Naive thymus-derived CD8-positive, alpha-beta T cell (primary cell): Measurements from ENCODE around the gene HPD. TPM values are rescaled to one million over a fixed set of nuclear protein-coding genes. Genes with fewer than 3 reads are reported as not detected.

Experiments used
- ATAC-seq, 2 donors: fragments of 150-1000 bp; cut with Tn5 transposase in 1 of 2; sonication (Bioruptor Pico), chemical (Tn5 transposase) in 1 of 2; 1 replicate in 1 of 2; 2 replicates in 1 of 2; pipeline ENCODE4 v1.10.0; 2021; ENCODE audit warnings: mild to moderate bottlenecking in 2 of 2, moderate library complexity in 2 of 2
- POLR2A ChIA-PET: fragments of 350-600 bp; sonication (Branson Sonifier 250); formaldehyde crosslinking; loops from one replicate; lab custom pipeline; 2021; ENCODE audit warnings: antibody characterized with exemption; lab: Charles Lee
- DNase-seq, 10 donors: peaks; one replicate each; pipeline versions ENCODE4 v3.0.0 to v3.0.0-alpha.2; 2020 to 2022
- H3K27ac Mint-ChIP-seq, 10 donors: one replicate each; pipeline ENCODE4 v1.8.0; 2020 to 2022; ENCODE audit warnings: mild to moderate bottlenecking in 10 of 10, mixed read lengths in 10 of 10, moderate library complexity in 4 of 10, inconsistent platforms in 1 of 10
- H3K27me3 Mint-ChIP-seq, 5 donors: one replicate each; pipeline ENCODE4 v1.8.0; 2021 to 2022; ENCODE audit warnings: mixed read lengths in 5 of 5
- H3K36me3 Mint-ChIP-seq, 3 donors: one replicate each; pipeline ENCODE4 v1.8.0; 2020 to 2022; ENCODE audit warnings: mixed read lengths in 3 of 3, mild to moderate bottlenecking in 2 of 3, inconsistent platforms in 1 of 3
- H3K4me1 Mint-ChIP-seq, 4 donors: one replicate each; pipeline ENCODE4 v1.8.0; 2021 to 2022; ENCODE audit warnings: mixed read lengths in 4 of 4
- H3K4me3 Mint-ChIP-seq, 10 donors: one replicate each; pipeline ENCODE4 v1.8.0; 2020 to 2022; ENCODE audit warnings: mild to moderate bottlenecking in 10 of 10, mixed read lengths in 10 of 10, moderate library complexity in 6 of 10, inconsistent platforms in 1 of 10
- H3K9me3 Mint-ChIP-seq, 9 donors: one replicate each; pipeline ENCODE4 v1.8.0; 2020 to 2022; ENCODE audit warnings: mixed read lengths in 9 of 9, mild to moderate bottlenecking in 3 of 9, inconsistent platforms in 1 of 9, moderate library complexity in 1 of 9
- polyA plus RNA-seq, 3 donors: library from polyadenylated mRNA; unstranded; fragments of 300-500 nt; fragmentation: Illumina TruSeq; gene quantifications; one replicate each; pipeline ENCODE4 v1.2.3, GENCODE V29; 2021
- total RNA-seq, 8 experiments: library from RNA in 2 of 8; stranded (reverse) in 2 of 8; gene quantifications; one replicate each; pipeline ENCODE4 v1.2.3 and lab custom pipeline; 2021 to 2026

Gene HPD
- total and polyA plus RNA-seq, 5 experiments from 2014 or later = not detected

DNA sequence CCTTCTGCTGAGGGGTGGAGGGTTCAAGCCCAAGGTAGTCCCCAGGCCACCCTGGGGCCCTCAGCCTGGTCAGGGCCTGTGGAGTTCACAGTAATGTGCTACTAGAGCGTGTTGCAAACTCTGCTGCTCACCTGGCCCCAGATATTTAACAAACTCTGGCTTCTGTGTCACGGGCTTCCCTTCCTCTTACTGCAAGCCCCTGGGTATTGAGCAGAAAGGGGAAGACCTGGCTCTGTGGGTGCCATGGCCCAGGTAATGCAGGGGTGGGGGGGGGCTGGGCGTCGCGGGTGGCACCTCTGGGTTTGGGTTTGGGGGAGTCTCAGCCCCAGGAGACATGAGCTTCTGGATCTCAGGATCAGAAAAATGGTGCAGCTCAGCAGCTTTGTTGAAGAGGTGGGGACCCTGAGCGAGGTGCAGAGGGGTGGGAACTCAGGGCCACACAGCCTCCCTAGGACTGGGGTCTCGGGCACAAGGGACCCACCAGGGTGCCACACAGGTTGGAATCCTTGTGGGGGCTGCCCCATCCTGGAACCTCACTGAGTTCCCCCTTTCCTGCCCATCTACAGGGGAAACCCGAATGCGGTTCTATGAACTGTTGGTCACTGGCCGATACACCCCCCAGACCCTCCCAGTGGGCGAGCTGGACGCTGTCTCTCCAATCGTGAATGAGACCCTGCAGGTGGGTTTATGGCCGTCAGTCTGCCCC lies 50.9 kb downstream of the HPD start:
- H3K36me3 Mint-ChIP-seq = peaks cover 0 to 35% (median 12%) of the 10 kb centered on the region in 3 donors
- peak overlapping the region; percentile 55 to 100 (median 92) for H3K27ac Mint-ChIP-seq
- POLR2A ChIA-PET = interaction anchor here (0.6 to 37.3 kb wide), 5 partner anchors 19 to 584 kb away, joined by 3 to 2517 read pairs (median 3); partner anchors contain the start of genes RHOF and SETD1B
- H3K9me3 Mint-ChIP-seq = no peaks in the 10 kb centered on the region
- peak overlapping the region; percentile 92 to 100 (median 98) for H3K4me3 Mint-ChIP-seq
- DNase-seq = no peak
- peaks cover 19 to 63% (median 58%) of the 10 kb centered on the region in 4 donors for H3K4me1 Mint-ChIP-seq
- no peaks in the 10 kb centered on the region for H3K27me3 Mint-ChIP-seq
- no peak for ATAC-seq

DNA sequence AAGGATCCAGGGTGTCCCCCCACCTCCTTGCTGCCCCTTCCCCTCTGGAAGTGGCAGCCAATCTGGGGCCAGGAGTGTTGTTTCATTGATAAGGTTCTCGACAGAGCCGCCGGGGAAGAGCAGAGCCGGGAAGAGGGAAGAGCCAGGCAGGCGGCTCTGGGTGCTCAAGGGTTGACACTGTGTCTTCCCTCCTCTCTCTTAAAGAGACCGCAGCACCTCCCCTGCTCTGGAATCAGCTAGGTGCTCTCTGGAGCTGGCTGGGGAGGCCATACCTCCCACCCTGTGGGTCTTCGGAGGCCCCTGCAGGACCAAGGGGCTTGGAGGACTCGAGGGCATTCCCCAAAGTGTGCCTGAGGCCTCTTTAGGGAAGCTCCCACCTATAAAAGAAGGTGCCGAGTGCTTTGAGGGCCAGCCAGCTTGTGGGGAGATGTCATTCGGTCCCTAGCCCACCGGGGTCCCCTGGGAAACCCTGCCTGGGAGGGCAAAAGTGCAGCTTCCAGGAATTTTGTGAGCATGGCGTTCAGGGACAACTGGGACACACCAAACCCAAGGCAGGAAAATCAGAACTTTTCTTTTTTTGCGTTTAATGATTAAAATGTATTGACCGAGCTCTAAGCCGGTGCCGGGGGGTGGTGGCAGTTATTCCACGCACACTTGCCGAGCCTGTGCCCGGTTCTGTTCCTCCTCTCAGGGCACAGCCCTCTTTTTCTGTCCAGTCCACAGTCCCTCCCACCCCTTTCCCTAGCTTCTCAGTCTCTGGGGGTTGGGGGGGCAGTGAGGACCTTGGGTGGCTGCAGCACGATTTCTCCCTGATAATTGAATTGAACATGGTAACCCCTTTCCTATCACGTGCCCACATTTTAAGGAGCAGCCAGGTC lies 51.9 kb downstream of the HPD start:
- Mint-ChIP-seq H3K4me1 (peaks cover 21 to 59% (median 54%) of the 10 kb centered on the region in 4 donors), H3K27ac (peak overlapping the region; percentile 89 to 100 (median 97)), H3K9me3 (no peaks in the 10 kb centered on the region), H3K4me3 (peak overlapping the region; percentile 92 to 100 (median 98)), H3K27me3 (no peaks in the 10 kb centered on the region), H3K36me3 (peaks cover under 1 to 38% (median 12%) of the 10 kb centered on the region in 3 donors)
- no peak for DNase-seq
- POLR2A ChIA-PET = interaction anchor here (0.5 to 37.3 kb wide), 16 partner anchors 8 to 1651 kb away, joined by 3 to 2517 read pairs (median 5); partner anchors contain the start of genes PSMD9, RHOF, SETD1B and SNRNP35
- no peak for ATAC-seq

DNA sequence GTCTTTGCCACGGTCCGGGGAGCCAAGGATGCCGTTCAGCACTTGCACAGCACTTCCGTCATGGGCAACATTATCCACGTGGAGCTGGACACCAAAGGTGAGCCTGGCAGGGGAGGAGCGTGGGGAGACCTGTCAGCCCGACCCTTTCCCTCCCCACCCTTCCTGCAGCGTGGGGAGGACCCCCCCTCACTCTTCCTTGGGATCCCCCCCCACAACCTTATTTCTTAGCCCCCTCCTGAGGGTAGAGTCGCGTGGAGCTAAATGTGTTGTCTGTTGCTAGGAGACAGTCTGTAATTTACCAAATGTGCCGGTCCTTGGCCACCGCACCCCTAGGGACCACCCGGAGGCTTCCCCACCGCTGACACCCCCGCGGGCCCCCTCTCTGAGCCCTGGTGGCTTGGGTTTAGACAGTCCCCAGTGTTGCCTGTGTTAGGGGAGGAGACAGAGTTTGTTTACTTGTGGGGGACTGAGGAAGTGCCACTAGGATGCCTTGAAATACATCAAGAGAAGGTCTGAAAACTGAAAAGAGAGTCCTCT lies 52.6 kb downstream of the HPD start:
- peaks cover 5 to 40% (median 12%) of the 10 kb centered on the region in 3 donors for H3K36me3 Mint-ChIP-seq
- DNase-seq (peak in 7 of 10 donors; percentile 42 to 84 (median 68)), ATAC-seq (peak; percentile 25 to 29)
- H3K4me3 Mint-ChIP-seq = peak overlapping the region; percentile 92 to 100 (median 98)
- POLR2A ChIA-PET = interaction anchor here (0.6 to 37.3 kb wide), 10 partner anchors 9 to 175 kb away, joined by 3 to 2517 read pairs (median 6); partner anchors contain the start of genes PSMD9, RHOF and SETD1B
- H3K4me1 Mint-ChIP-seq = peaks cover 25 to 52% (median 47%) of the 10 kb centered on the region in 4 donors
- H3K27ac Mint-ChIP-seq = peak overlapping the region; percentile 89 to 100 (median 97)
- no peaks in the 10 kb centered on the region for H3K27me3 Mint-ChIP-seq
- H3K9me3 Mint-ChIP-seq = peaks cover 0 to 2% (median 0%) of the 10 kb centered on the region in 9 donors

DNA sequence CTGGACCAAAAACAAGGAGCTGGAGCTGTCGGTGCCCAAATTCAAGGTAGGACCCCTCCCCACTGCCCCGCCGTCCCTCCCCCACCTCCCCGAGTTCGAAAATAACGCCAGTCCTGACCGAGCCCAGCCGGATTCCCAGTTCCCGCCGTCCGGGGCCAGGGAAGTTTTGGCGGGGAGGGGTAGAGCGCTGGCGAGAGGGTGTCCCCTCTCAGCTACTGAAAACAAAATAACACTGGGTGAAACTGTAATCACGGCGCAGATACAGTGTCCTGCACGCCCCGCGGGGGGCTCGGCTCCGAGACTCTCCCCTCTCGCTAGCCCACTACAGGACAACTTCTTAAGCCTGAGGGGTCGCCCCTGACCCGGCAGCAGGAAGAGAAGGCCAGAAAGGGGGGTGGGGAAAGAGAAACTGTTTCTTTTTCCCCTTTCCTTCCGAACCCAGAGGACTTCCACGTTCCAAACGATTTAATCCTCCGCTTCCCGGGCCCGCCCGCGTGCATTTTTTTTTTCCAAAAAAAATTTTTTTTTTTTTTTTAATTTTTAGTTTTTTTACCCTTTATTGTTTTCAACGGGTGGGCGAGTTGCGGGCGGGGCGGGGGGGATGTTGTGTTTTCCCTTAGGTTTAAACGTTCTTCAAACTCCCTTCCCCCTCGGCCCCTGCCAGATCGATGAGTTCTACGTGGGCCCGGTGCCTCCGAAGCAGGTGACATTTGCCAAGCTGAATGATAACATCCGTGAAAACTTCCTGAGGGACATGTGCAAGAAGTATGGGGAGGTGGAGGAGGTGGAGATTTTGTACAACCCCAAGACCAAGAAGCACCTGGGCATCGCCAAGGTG lies 53.3 kb downstream of the HPD start:
- POLR2A ChIA-PET = interaction anchor here (0.6 to 37.3 kb wide), 8 partner anchors 1 to 1313 kb away, joined by 3 to 2517 read pairs (median 6); partner anchors contain the start of genes PSMD9, RHOF and SETD1B
- Mint-ChIP-seq H3K9me3 (peaks cover 0 to 2% (median 0%) of the 10 kb centered on the region in 9 donors), H3K4me3 (peak overlapping the region; percentile 92 to 100 (median 98)), H3K36me3 (peaks cover 5 to 35% (median 12%) of the 10 kb centered on the region in 3 donors), H3K27me3 (no peaks in the 10 kb centered on the region), H3K27ac (peak overlapping the region; percentile 89 to 100 (median 98)), H3K4me1 (peaks cover 21 to 46% (median 41%) of the 10 kb centered on the region in 4 donors)
- DNase-seq (peak in 2 of 10 donors; percentile 35 to 47), ATAC-seq (no peak)

- POLR2A ChIA-PET = interaction anchor here (0.6 to 37.3 kb wide), 13 partner anchors 0 to 676 kb away, joined by 3 to 2517 read pairs (median 3); partner anchors contain the start of genes MLXIP, PSMD9, RHOF and SETD1B
- peak; percentile 54 to 82 (median 66) for DNase-seq
- H3K4me1 Mint-ChIP-seq = peaks cover 21 to 41% (median 36%) of the 10 kb centered on the region in 4 donors
These were observed 54.1 kb downstream of the HPD start for GRCh38 chr12:121804417-121805111.

DNA sequence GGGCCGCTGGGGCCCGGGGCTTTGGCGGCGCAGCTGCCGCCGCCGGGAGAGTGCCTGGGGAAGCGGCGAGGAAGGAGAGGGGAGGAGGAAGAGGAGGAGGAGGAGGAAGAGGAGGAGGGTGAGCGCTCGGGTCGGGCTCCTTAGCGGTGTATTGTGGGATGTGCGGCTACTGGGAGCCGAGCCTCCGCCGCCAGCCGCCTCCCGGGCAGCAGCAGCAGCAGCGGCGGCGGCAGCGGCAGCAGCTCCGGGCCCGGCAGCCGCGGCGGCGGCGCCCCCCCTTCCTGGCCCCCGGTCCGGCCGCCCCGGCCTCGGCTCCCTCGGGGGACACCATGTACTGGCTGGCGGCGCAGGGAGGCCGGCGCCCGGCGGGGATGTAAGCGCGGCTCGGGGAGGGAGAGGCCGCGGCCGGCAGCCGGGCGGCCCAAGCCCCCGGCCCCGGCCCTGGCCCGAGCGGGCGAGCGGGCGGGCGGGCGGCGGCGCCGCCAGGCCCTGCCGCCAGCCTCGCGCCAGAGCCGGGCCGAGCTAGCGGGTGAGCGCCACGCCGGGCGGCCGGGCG lies 54.7 kb downstream of the HPD start, which contains the start of gene SETD1B:
Gene SETD1B, plus strand, starts transcription at position 149 of the 556 bp plus-strand sequence. CDS start 729 bp downstream, outside the sequence.
- POLR2A ChIA-PET = interaction anchor here (0.6 to 37.3 kb wide), 12 partner anchors 1 to 675 kb away, joined by 3 to 2517 read pairs (median 4); partner anchors contain the start of genes MLXIP, PSMD9, RHOF and SETD1B
- Mint-ChIP-seq H3K27me3 (no peaks in the 10 kb centered on the region), H3K27ac (peak within 1 kb of the TSS; percentile 99 to 100 (median 99)), H3K9me3 (peaks cover 0 to 2% (median 0%) of the 10 kb centered on the region in 9 donors), H3K4me3 (peak within 1 kb of the TSS; percentile 92 to 100 (median 99)), H3K4me1 (peaks cover 25 to 42% (median 35%) of the 10 kb centered on the region in 4 donors), H3K36me3 (peaks cover 4 to 31% (median 5%) of the 10 kb centered on the region in 3 donors)
- DNase-seq = peak; percentile 37 to 74 (median 56)
- peak in 1 of 2 donors; percentile 4 for ATAC-seq

More at GRCh38 chr12:121804417-121805111, 54.1 kb downstream of the HPD start:
- Mint-ChIP-seq H3K27ac (peak overlapping the region; percentile 89 to 100 (median 98)), H3K9me3 (peaks cover 0 to 2% (median 0%) of the 10 kb centered on the region in 9 donors), H3K27me3 (no peaks in the 10 kb centered on the region), H3K4me3 (peak overlapping the region; percentile 92 to 100 (median 97)), H3K36me3 (peaks cover 5 to 31% (median 10%) of the 10 kb centered on the region in 3 donors)
- ATAC-seq = peak; percentile 6 to 7

- peak; percentile 51 to 55 for ATAC-seq
- no peaks in the 10 kb centered on the region for H3K27me3 Mint-ChIP-seq
- peak overlapping the region; percentile 99 to 100 (median 99) for H3K27ac Mint-ChIP-seq
- peak; percentile 79 to 96 (median 90) for DNase-seq
- peaks cover 0 to 2% (median 0%) of the 10 kb centered on the region in 9 donors for H3K9me3 Mint-ChIP-seq
- POLR2A ChIA-PET = interaction anchor here (0.6 to 37.3 kb wide), 17 partner anchors 2 to 423 kb away, joined by 3 to 2517 read pairs (median 7); partner anchors contain the start of genes PSMD9, RHOF, SETD1B and TMEM120B
- H3K4me3 Mint-ChIP-seq = peak overlapping the region; percentile 90 to 100 (median 96)
- peaks cover 5 to 30% (median 6%) of the 10 kb centered on the region in 3 donors for H3K36me3 Mint-ChIP-seq
- H3K4me1 Mint-ChIP-seq = peaks cover 34 to 43% (median 37%) of the 10 kb centered on the region in 4 donors
These were observed 55.6 kb downstream of the HPD start for GRCh38 chr12:121802843-121803698.

- no peak for ATAC-seq
- POLR2A ChIA-PET = interaction anchor here (0.8 to 37.3 kb wide), 24 partner anchors 2 to 562 kb away, joined by 3 to 2517 read pairs (median 5); partner anchors contain the start of genes DIABLO, MLXIP, PSMD9 and RHOF
- peaks cover 34 to 46% (median 38%) of the 10 kb centered on the region in 4 donors for H3K4me1 Mint-ChIP-seq
These were observed 56.2 kb downstream of the HPD start for GRCh38 chr12:121802485-121802842.

More at GRCh38 chr12:121802485-121802842, 56.2 kb downstream of the HPD start:
- H3K27ac Mint-ChIP-seq = peak overlapping the region; percentile 99 to 100 (median 99)
- peaks cover 0 to 2% (median 0%) of the 10 kb centered on the region in 9 donors for H3K9me3 Mint-ChIP-seq
- peaks cover 5 to 34% (median 6%) of the 10 kb centered on the region in 3 donors for H3K36me3 Mint-ChIP-seq
- no peaks in the 10 kb centered on the region for H3K27me3 Mint-ChIP-seq
- H3K4me3 Mint-ChIP-seq = peak overlapping the region; percentile 90 to 100 (median 96)
- DNase-seq = no peak
